Heart right ventricle (tissue), 16 donors: ENCODE results near the gene SECISBP2. TPM values are rescaled to one million over a fixed set of nuclear protein-coding genes. Genes with fewer than 3 reads are reported as not detected.
"Not testable (repeated sequence)": the region's sequence is repeated elsewhere in the genome, so short reads cannot be mapped to it uniquely, and the experiment has no call there.

ENCODE experiments used
- ATAC-seq, 8 donors: fragments of 200-7000 bp; cut with Tn5 transposase; one replicate each; pipeline ENCODE4 v1.9.1; 2020; ENCODE audit warnings: mild to moderate bottlenecking in 8 of 8, moderate library complexity in 8 of 8, moderate number of reproducible peaks in 1 of 8
- DNase-seq, 2 donors: peaks; one replicate each; pipeline ENCODE4 v3.0.0-alpha.2; 2020
- H3K27ac ChIP-seq, 10 donors: fragments of 200-600 bp; sonication (generic) in 2 of 10; one replicate each; pipeline versions ENCODE4 v1.5.0 to v1.8.0; 2020 to 2022; ENCODE audit warnings: mild to moderate bottlenecking in 3 of 10
- H3K27me3 ChIP-seq, 7 donors: fragments of 200-600 bp; one replicate each; pipeline ENCODE4 v1.8.0; 2021 to 2022; ENCODE audit warnings: mild to moderate bottlenecking in 2 of 7
- H3K36me3 ChIP-seq, 9 donors: fragments of 200-600 bp; sonication (generic) in 1 of 9; one replicate each; pipeline versions ENCODE4 v1.5.0 to v1.8.0; 2020 to 2022; ENCODE audit warnings: mild to moderate bottlenecking in 2 of 9
- H3K4me1 ChIP-seq, 9 donors: fragments of 200-600 bp; sonication (generic) in 1 of 9; one replicate each; pipeline versions ENCODE4 v1.5.0 to v1.8.0; 2020 to 2022; ENCODE audit warnings: mild to moderate bottlenecking in 4 of 9
- H3K4me3 ChIP-seq, 10 donors: fragments of 200-600 bp; sonication (generic) in 2 of 10; one replicate each; pipeline versions ENCODE4 v1.5.0 to v1.8.0; 2020 to 2022; ENCODE audit warnings: mild to moderate bottlenecking in 7 of 10, moderate library complexity in 2 of 10
- H3K9me3 ChIP-seq, 11 donors: fragments of 200-600 bp in 10 of 11; sonication (generic) in 2 of 11; one replicate each; pipeline versions ENCODE4 v1.5.0 to v1.8.0; 2013 to 2022; ENCODE audit warnings: mild to moderate bottlenecking in 2 of 11, control low read depth in 1 of 11, moderate library complexity in 1 of 11
- WGBS, 2 donors: extraction: QIAGEN DNeasy Blood & Tissue Kit; methylation state at CpG; one replicate each; pipeline ENCODE4 v1.1.7; 2013; ENCODE audit warnings: inconsistent platforms in 1 of 2; 5-methylcytosine and 5-hydroxymethylcytosine counted together
- intact Hi-C, 10 donors: fragments of 100-400 bp; cut with DNase I; formaldehyde crosslinking; loops; one replicate each; pipeline versions ENCODE4 v1.11.1 to v1.14.2; 2022
- polyA plus RNA-seq, 2 donors: library from polyadenylated mRNA; stranded (reverse); fragments of 200-250 nt; gene quantifications; one replicate each; pipeline ENCODE4 v1.2.3, GENCODE V29; 2013
- total RNA-seq, 10 donors: library from RNA; stranded (reverse); fragmentation: NEBNext Ultra II Directional in 3 of 10; extraction: Animal tissue kit (Norgen Biotek cat#: 25700) in 3 of 10; gene quantifications; one replicate each; pipeline versions ENCODE4 v1.2.1 to v1.2.4, GENCODE V29; 2021 to 2023
- TF ChIP-seq, protein P1 (sequence below), 9 donors: fragments of 200-600 bp; sonication (generic) in 2 of 9; IDR thresholded peaks; one replicate each; pipeline versions ENCODE4 v1.5.0 to v1.8.0; 2021 to 2022; ENCODE audit warnings: antibody characterized with exemption in 9 of 9, mild to moderate bottlenecking in 5 of 9, moderate library complexity in 1 of 9
- donor health status: Arrhythmogenic right ventricular cardiomyopathy.
- donor health status: ischemic (EF 13 %, LVEDD 7.1; RV severe dilation, severe dysfunction).
- donor health status: healthy with polysubstance abuse.
- donor health status: DM: no; HTN: yes; CAD: no.
- donor health status: DM: no; HTN: no; CAD: no.
- donor health status: ischemic (EF 25% LVEDD 6.9; RV normal size, moderate dysfunction).
- donor health status: ischemic (EF 25% LVEDD 5.7; RV mildly dilated, moderate dysfunction).
- donor health status: healthy.
- donor health status: DM: yes; HTN: yes; CAD: no.
- donor health status: Ischemic cardiomyopathy.
- donor health status: ischemic (EF 35%, LVEDD 5.7; RV mildly dilated, moderate dysfunction).
- donor health status: nonischemic (EF 11% LVEDD 7.7; RV severe dilation, severe dysfunction).
- donor health status: DM: yes; HTN: yes; CAD: no.
- donor health status: PGD.
- donor health status: ischemic (EF 29% LVEDD 5.4; RV normal size, mild dysfunction).
- donor health status: nonischemic (EF 23%, LVEDD 6.1; RV moderate dilation, normal function).

SECISBP2 gene
- total and polyA plus RNA-seq, 12 donors, result 13.9 to 20.1 (median 17.0) TPM

DNA sequence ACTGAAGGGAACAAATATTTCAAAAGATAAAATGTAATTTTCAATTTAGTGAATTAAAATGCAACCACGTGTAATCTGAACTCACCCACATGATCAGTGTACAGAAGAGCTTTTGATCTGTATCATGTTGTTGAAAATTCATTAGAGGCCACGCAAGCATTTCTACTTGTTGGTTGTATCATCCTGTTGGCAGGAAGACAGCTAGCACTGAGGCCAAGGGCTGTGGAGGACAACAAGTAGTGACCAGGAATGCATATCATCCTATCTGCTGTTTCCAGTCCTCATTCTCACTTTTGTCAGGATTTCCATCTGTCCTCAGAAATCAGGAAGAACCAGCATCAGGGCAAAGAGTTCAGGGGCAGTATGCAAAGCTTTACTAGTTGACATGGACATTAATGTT lies 37.2 kb upstream of the SECISBP2 start:
- WGBS, 2 donors, result 72 to 74% methylated on average over 2 of the region's 2 CpGs
- H3K27ac ChIP-seq, result no peak overlapping the region
- intact Hi-C loops, result loop anchor here in 2 of 10 donors (5.0 to 10.0 kb wide), 2 partner anchors 686 to 689 kb away; no protein-coding TSS in a partner anchor
- TF ChIP-seq, protein P1, sequence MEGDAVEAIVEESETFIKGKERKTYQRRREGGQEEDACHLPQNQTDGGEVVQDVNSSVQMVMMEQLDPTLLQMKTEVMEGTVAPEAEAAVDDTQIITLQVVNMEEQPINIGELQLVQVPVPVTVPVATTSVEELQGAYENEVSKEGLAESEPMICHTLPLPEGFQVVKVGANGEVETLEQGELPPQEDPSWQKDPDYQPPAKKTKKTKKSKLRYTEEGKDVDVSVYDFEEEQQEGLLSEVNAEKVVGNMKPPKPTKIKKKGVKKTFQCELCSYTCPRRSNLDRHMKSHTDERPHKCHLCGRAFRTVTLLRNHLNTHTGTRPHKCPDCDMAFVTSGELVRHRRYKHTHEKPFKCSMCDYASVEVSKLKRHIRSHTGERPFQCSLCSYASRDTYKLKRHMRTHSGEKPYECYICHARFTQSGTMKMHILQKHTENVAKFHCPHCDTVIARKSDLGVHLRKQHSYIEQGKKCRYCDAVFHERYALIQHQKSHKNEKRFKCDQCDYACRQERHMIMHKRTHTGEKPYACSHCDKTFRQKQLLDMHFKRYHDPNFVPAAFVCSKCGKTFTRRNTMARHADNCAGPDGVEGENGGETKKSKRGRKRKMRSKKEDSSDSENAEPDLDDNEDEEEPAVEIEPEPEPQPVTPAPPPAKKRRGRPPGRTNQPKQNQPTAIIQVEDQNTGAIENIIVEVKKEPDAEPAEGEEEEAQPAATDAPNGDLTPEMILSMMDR (IDR thresholded peaks at IDR 0.05), result no peak
- H3K36me3 ChIP-seq, result no peaks in the 10 kb centered on the region
- peaks cover 0 to 9% (median 0%) of the 10 kb centered on the region in 9 donors for H3K4me1 ChIP-seq
- peaks cover 0 to under 1% (median 0%) of the 10 kb centered on the region in 11 donors for H3K9me3 ChIP-seq
- no peak for DNase-seq
- no peak for ATAC-seq
- no peaks in the 10 kb centered on the region for H3K27me3 ChIP-seq
- no peak overlapping the region for H3K4me3 ChIP-seq

DNA sequence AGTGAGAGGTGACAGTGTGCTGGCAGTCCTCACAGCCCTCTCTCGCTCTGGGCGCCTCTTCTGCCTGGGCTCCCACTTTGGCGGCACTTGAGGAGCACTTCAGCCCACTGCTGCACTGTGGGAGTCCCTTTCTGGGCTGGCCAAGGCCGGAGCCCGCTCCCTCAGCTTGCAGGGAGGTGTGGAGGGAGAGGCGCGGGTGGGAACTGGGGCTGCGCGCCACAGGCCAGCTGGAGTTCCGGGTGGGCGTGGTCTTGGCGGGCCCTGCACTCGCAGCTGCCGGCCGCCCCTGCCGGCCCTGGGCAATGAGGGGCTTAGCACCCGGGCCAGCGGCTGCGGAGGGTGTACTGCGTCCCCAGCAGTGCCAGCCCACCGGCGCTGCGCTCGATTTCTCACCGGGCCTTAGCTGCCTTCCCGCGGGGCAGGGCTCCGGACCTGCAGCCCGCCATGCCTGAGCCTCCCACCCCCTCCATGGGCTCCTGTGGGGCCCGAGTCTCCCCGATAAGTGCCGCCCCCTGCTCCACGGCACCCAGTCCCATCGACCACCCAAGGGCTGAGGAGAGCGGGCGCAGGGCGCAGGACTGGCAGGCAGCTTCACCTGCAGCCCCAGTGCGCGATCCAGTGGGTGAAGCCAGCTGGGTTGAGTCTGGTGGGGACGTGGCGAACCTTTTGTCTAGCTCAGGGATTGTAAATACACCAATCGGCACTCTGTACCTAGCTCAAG lies 35.9 kb upstream of the SECISBP2 start:
- DNase-seq (peak; percentile 12 to 44), ATAC-seq (peak in 5 of 8 donors; percentile 45 to 64 (median 52))
- not testable (repeated sequence) for H3K9me3 ChIP-seq, H3K27me3 ChIP-seq, H3K27ac ChIP-seq, H3K4me1 ChIP-seq, H3K36me3 ChIP-seq
- H3K4me3 ChIP-seq, result peak overlapping the region in 9 of 10 donors; percentile 18 to 51 (median 45)
- WGBS, 2 donors, result 54 to 57% methylated on average over 42 of the region's 42 CpGs
- intact Hi-C loops, result loop anchor here in 2 of 10 donors (5.0 to 10.0 kb wide), 2 partner anchors 688 to 690 kb away; no protein-coding TSS in a partner anchor

DNA sequence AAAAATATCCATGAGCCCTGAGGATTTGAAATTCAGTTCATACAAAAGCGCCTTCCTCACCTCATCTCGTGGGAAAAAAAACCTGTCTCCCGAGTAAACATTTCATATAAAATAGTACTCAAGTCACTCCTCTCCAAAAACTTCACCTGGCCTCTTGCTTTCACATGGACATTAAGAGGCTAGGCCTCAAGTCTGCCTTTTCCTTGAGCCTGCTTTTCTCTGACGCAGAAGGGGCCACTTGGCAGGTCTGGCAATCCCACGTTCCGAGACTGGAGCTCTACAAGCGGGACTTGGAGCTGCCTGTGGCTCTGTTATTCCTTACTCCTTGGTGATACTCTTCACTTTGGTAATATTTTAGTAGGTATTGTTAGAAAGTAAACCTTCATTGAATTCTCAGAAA lies 34.2 kb upstream of the SECISBP2 start:
- no peaks in the 10 kb centered on the region for H3K27me3 ChIP-seq
- ATAC-seq (no peak), DNase-seq (no peak)
- H3K9me3 ChIP-seq, result no peaks in the 10 kb centered on the region
- WGBS, 2 donors, result 90 to 93% methylated on average over 7 of the region's 7 CpGs
- intact Hi-C loops, result loop anchor here in 2 of 10 donors (5.0 to 10.0 kb wide), 2 partner anchors 689 to 692 kb away; no protein-coding TSS in a partner anchor
- no peak overlapping the region for H3K27ac ChIP-seq
- H3K4me1 ChIP-seq, result peaks cover 0 to 9% (median 0%) of the 10 kb centered on the region in 9 donors
- H3K36me3 ChIP-seq, result peaks cover 0 to 2% (median 0%) of the 10 kb centered on the region in 9 donors
- TF ChIP-seq, protein P1 (IDR thresholded peaks at IDR 0.05), result no peak
- H3K4me3 ChIP-seq, result no peak overlapping the region

DNA sequence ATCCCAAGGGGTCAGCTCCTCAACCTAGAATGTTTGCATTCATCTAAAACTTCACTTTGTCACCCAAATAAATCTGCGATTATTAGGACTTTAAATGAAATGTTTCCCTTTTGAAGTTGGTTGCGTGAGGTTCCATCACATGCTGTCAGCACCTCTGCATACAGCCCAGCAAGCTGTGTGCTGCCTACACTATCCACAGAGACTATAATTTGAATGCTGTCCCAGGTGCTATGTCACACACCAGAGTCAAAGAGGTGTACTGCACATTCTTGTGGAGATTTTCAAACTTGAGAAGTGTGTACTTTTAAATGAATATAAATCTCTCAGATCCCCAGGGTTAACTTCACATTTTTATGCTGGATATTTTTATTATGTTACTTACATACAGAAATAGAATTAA lies 26.6 kb upstream of the SECISBP2 start:
- H3K27ac ChIP-seq, result no peak overlapping the region
- H3K27me3 ChIP-seq, result no peaks in the 10 kb centered on the region
- H3K9me3 ChIP-seq, result peaks cover 0 to 13% (median 0%) of the 10 kb centered on the region in 11 donors
- DNase-seq (no peak), ATAC-seq (no peak)
- 86 to 87% methylated on average over 2 of the region's 2 CpGs for WGBS, 2 donors
- intact Hi-C loops, result no loop called here
- H3K36me3 ChIP-seq, result peaks cover 0 to 2% (median 0%) of the 10 kb centered on the region in 9 donors
- TF ChIP-seq, protein P1 (IDR thresholded peaks at IDR 0.05), result no peak
- no peaks in the 10 kb centered on the region for H3K4me1 ChIP-seq
- H3K4me3 ChIP-seq, result no peak overlapping the region

DNA sequence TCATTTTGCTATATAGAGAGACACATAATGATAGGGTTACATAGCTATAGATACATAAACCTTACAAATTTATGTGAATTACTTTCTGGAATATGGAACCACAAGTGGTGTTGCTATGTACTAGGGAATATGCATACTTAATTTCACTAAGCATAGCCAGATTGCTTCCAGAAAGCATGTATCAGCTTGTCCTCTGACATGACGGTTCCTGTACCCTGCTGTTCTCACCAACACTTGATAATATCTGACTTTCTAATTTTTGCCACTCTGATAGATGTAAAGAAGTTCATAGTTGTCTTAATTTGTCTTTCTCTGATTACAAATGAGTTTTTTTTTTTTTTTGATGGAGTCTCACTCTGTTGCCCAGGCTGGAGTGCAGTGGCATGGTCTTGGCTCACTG lies 25.3 kb upstream of the SECISBP2 start:
- Histone ChIP-seq H3K4me3 (no peak overlapping the region), H3K27ac (no peak overlapping the region), H3K9me3 (peaks cover 0 to 13% (median 0%) of the 10 kb centered on the region in 11 donors), H3K27me3 (no peaks in the 10 kb centered on the region), H3K4me1 (no peaks in the 10 kb centered on the region), H3K36me3 (no peaks in the 10 kb centered on the region)
- TF ChIP-seq, protein P1 (IDR thresholded peaks at IDR 0.05), result no peak
- DNase-seq (no peak), ATAC-seq (no peak)
- intact Hi-C loops, result no loop called here
- 95 to 97% methylated on average over 1 of the region's 1 CpG for WGBS, 2 donors
